Ishikawa (cell line): ENCODE measurements around the gene COL27A1.

Source experiments
- CEBPB ChIP-seq: IDR thresholded peaks from 2 replicates; pipeline ENCODE4 v1.6.1; 2012
- CREB1 ChIP-seq: IDR thresholded peaks from 2 replicates; pipeline ENCODE4 v1.6.1; 2012; ENCODE audit warnings: low read depth
- EGR1 ChIP-seq: IDR thresholded peaks from 2 replicates; pipeline ENCODE4 v1.6.1; 2012
- EP300 ChIP-seq: IDR thresholded peaks from 2 replicates; pipeline ENCODE4 v1.6.1; 2012; ENCODE audit warnings: borderline replicate concordance
- FOXM1 ChIP-seq: IDR thresholded peaks from 2 replicates; pipeline ENCODE4 v1.6.1; 2012; ENCODE audit warnings: low read depth, borderline replicate concordance
- MAX ChIP-seq: IDR thresholded peaks from 2 replicates; pipeline ENCODE4 v1.6.1; 2012
- NFIC ChIP-seq: IDR thresholded peaks from 2 replicates; pipeline ENCODE4 v1.6.1; 2012
- RAD21 ChIP-seq: IDR thresholded peaks from 2 replicates; pipeline ENCODE4 v1.6.1; 2012; ENCODE audit warnings: low read depth
- TAF1 ChIP-seq: IDR thresholded peaks from 2 replicates; pipeline ENCODE4 v1.6.1; 2012; ENCODE audit warnings: low read depth, mild to moderate bottlenecking
- TCF12 ChIP-seq: IDR thresholded peaks from 2 replicates; pipeline ENCODE4 v1.6.1; 2012; ENCODE audit warnings: low read depth
- TEAD4 ChIP-seq: IDR thresholded peaks from 2 replicates; pipeline ENCODE4 v1.6.1; 2012
- YY1 ChIP-seq: IDR thresholded peaks from 2 replicates; pipeline ENCODE4 v1.6.1; 2012; ENCODE audit warnings: low read depth
- ZBTB7A ChIP-seq: IDR thresholded peaks from 2 replicates; pipeline ENCODE4 v1.6.1; 2012; ENCODE audit warnings: low read depth
- TF ChIP-seq, protein P1 (sequence below): IDR thresholded peaks from 2 replicates; pipeline ENCODE4 v1.6.1; 2012; ENCODE audit warnings: low read depth, mild to moderate bottlenecking
- TF ChIP-seq, protein P2 (sequence below): IDR thresholded peaks from 2 replicates; pipeline ENCODE4 v1.6.1; 2012

The COL27A1 gene

GRCh38 chr9:114187827-114188226 lies 32.5 kb downstream of the COL27A1 start:
- TF ChIP-seq NFIC = no peak
- TF ChIP-seq EP300 = no peak
- TF ChIP-seq MAX = no peak
- no peak for TF ChIP-seq CEBPB
- TF ChIP-seq TCF12 = no peak
- no peak for TF ChIP-seq YY1
- TF ChIP-seq, protein P1, sequence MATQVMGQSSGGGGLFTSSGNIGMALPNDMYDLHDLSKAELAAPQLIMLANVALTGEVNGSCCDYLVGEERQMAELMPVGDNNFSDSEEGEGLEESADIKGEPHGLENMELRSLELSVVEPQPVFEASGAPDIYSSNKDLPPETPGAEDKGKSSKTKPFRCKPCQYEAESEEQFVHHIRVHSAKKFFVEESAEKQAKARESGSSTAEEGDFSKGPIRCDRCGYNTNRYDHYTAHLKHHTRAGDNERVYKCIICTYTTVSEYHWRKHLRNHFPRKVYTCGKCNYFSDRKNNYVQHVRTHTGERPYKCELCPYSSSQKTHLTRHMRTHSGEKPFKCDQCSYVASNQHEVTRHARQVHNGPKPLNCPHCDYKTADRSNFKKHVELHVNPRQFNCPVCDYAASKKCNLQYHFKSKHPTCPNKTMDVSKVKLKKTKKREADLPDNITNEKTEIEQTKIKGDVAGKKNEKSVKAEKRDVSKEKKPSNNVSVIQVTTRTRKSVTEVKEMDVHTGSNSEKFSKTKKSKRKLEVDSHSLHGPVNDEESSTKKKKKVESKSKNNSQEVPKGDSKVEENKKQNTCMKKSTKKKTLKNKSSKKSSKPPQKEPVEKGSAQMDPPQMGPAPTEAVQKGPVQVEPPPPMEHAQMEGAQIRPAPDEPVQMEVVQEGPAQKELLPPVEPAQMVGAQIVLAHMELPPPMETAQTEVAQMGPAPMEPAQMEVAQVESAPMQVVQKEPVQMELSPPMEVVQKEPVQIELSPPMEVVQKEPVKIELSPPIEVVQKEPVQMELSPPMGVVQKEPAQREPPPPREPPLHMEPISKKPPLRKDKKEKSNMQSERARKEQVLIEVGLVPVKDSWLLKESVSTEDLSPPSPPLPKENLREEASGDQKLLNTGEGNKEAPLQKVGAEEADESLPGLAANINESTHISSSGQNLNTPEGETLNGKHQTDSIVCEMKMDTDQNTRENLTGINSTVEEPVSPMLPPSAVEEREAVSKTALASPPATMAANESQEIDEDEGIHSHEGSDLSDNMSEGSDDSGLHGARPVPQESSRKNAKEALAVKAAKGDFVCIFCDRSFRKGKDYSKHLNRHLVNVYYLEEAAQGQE = no peak
- no peak for TF ChIP-seq ZBTB7A
- no peak for TF ChIP-seq EGR1

DNA sequence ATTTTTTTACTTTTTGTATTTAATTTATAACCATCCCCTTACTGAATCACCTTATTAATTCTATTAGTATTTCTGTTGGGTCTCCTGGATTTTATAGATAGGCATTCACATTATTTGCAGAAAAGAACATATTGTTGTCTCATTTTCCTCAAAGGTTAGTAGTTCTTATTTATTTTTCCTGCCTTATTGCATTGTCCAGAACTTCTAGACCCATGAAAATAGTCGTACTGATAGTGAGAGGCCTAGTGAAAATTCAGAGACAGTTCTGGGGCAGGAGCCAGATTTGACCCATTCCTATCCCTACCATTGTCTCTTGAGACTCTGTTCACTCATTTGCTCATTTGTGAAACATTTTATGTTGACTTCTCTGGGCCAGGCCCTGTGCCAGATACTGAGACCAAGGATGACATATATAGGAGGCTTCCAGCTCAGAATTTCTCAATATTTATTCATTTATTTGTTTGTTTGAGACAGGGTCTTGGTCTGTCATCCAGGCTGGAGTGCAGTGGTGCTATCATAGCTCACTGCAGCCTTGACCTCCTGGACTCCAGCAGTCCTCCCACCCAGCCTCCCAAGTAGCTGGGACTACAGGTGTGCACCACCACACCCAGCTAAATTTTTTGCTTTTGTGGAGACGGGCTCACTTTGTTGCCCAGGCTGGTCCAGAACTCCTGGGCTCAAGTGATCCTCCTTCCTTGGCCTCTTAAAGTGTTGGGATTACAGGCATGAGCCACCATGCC lies 34.7 kb downstream of the COL27A1 start:
- TF ChIP-seq FOXM1 = no peak
- no peak for TF ChIP-seq EGR1
- TF ChIP-seq, protein P2, sequence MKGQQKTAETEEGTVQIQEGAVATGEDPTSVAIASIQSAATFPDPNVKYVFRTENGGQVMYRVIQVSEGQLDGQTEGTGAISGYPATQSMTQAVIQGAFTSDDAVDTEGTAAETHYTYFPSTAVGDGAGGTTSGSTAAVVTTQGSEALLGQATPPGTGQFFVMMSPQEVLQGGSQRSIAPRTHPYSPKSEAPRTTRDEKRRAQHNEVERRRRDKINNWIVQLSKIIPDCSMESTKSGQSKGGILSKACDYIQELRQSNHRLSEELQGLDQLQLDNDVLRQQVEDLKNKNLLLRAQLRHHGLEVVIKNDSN = no peak
- TF ChIP-seq MAX = no peak
- TF ChIP-seq NFIC = no peak
- no peak for TF ChIP-seq ZBTB7A
- no peak for TF ChIP-seq RAD21
- TF ChIP-seq, protein P1 = no peak
- TF ChIP-seq TAF1 = no peak
- no peak for TF ChIP-seq CEBPB
- TF ChIP-seq TCF12 = no peak
- TF ChIP-seq YY1 = no peak
- no peak for TF ChIP-seq TEAD4
- TF ChIP-seq CREB1 = no peak
- no peak for TF ChIP-seq EP300

GRCh38 chr9:114190563-114190905 lies 35.2 kb downstream of the COL27A1 start:
- TF ChIP-seq, protein P2 = no peak
- TF ChIP-seq, protein P1 = no peak
- no peak for TF ChIP-seq TCF12
- no peak for TF ChIP-seq ZBTB7A
- TF ChIP-seq CEBPB = no peak
- TF ChIP-seq RAD21 = no peak
- TF ChIP-seq TAF1 = no peak
- TF ChIP-seq CREB1 = no peak
- TF ChIP-seq EP300 = no peak
- no peak for TF ChIP-seq YY1
- TF ChIP-seq FOXM1 = no peak
- no peak for TF ChIP-seq MAX
- no peak for TF ChIP-seq NFIC
- TF ChIP-seq EGR1 = no peak
- no peak for TF ChIP-seq TEAD4

DNA sequence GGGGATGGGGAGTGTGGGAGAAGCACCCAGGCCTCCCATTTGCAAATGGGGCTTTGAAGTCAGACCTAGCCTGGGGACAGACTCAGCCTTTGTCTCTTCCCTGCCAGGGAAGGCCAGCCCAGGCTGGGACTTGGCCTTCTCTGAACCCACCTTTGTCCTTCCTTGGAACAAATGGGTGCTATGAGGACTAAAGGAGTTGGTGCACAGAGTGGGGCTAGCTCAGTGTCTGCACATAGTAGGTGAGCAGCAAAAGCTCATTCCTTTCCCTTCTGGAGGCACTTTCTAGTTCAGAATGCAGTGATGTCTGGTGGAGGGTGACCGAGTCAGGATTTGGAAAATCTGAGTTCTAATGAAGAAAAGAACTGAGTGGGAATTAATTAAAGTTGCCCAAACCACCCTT lies 37.2 kb downstream of the COL27A1 start:
- no peak for TF ChIP-seq FOXM1
- no peak for TF ChIP-seq TEAD4
- TF ChIP-seq EGR1 = no peak
- TF ChIP-seq MAX = no peak
- no peak for TF ChIP-seq CEBPB
- no peak for TF ChIP-seq RAD21
